ENCODE results near the gene IL18. TPM values are rescaled to one million over a fixed set of nuclear protein-coding genes. Genes with fewer than 3 reads are reported as not detected.

Gene IL18
- total RNA-seq, 2 experiments from 2014 or later = 0.27 TPM; not detected in 1

GRCh38 chr11:112156153-112156955 lies 7.5 kb downstream of the IL18 start:
- TF ChIP-seq CTCF (IDR thresholded peaks at IDR 0.05) = no peak
- CTCF ChIA-PET = no interaction called here
- no peaks in the 10 kb centered on the region for H3K36me3 Mint-ChIP-seq (ENCODE audit: low read depth)
- H3K9me3 ChIP-seq (ENCODE audit: control insufficient read depth in 1 of 2, insufficient read depth in 1 of 2, low read length in 2 of 2) = no peaks in the 10 kb centered on the region
- intact Hi-C loops (cut with DNase I, micrococcal nuclease) = no loop called here
- DNase-seq = no peak
- H3K27me3 ChIP-seq (ENCODE audit: control insufficient read depth in 1 of 2, insufficient read depth in 2 of 2, low read length in 2 of 2) = no peaks in the 10 kb centered on the region
- ATAC-seq (ENCODE audit: poor library complexity) = no peak
- no peaks in the 10 kb centered on the region for H3K4me1 ChIP-seq (ENCODE audit: insufficient read depth, low read length)
- no peaks in the 10 kb centered on the region for H3K36me3 ChIP-seq (ENCODE audit: insufficient read depth, low read length)
- H3K27me3 Mint-ChIP-seq = no peaks in the 10 kb centered on the region
- no peak overlapping the region for H3K27ac ChIP-seq (ENCODE audit: low read depth in 1 of 2, low read length in 2 of 2)
- no peak overlapping the region for H3K27ac Mint-ChIP-seq
- no peaks in the 10 kb centered on the region for H3K4me1 Mint-ChIP-seq (ENCODE audit: low read depth)
- H3K4me3 ChIP-seq (ENCODE audit: low read length) = no peak overlapping the region
- POLR2A ChIA-PET = interaction anchor here (0.6 kb wide), 1 partner anchor 16 kb away, joined by 3 read pairs; no protein-coding TSS in a partner anchor
- no peak overlapping the region for H3K4me3 Mint-ChIP-seq
- H3K9me3 Mint-ChIP-seq = no peaks in the 10 kb centered on the region

DNA sequence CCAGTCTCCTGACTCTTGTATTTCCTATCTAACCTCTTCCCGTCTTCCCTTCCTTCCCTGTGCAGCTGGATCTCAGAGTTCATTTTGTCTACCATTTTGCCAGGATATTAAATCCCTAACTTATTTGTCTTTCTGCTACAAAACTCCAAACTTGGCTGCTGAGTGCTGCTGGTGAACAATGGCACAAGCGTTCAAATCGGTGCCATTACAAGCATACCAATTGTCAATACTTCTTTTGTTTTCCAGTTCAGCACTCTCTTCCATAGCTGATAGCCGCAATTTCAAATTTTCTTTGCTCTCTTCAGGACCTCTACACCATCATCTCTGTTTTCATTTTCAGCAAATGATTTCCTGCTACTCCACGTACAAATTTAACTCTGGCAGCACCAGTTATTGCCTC lies 13.4 kb downstream of the IL18 start:
- no peak overlapping the region for H3K27ac ChIP-seq (ENCODE audit: low read depth in 1 of 2, low read length in 2 of 2)
- intact Hi-C loops (cut with DNase I, micrococcal nuclease) = no loop called here
- no peaks in the 10 kb centered on the region for H3K4me1 Mint-ChIP-seq (ENCODE audit: low read depth)
- H3K4me3 Mint-ChIP-seq = no peak overlapping the region
- H3K36me3 ChIP-seq (ENCODE audit: insufficient read depth, low read length) = no peaks in the 10 kb centered on the region
- POLR2A ChIA-PET = no interaction called here
- TF ChIP-seq CTCF (IDR thresholded peaks at IDR 0.05) = no peak
- H3K4me3 ChIP-seq (ENCODE audit: low read length) = no peak overlapping the region
- H3K27me3 ChIP-seq (ENCODE audit: control insufficient read depth in 1 of 2, insufficient read depth in 2 of 2, low read length in 2 of 2) = no peaks in the 10 kb centered on the region
- DNase-seq (no peak), ATAC-seq (ENCODE audit: poor library complexity) (no peak)
- CTCF ChIA-PET = no interaction called here
- H3K9me3 ChIP-seq (ENCODE audit: control insufficient read depth in 1 of 2, insufficient read depth in 1 of 2, low read length in 2 of 2) = no peaks in the 10 kb centered on the region
- H3K9me3 Mint-ChIP-seq = no peaks in the 10 kb centered on the region
- H3K27ac Mint-ChIP-seq = no peak overlapping the region
- H3K27me3 Mint-ChIP-seq = no peaks in the 10 kb centered on the region
- no peaks in the 10 kb centered on the region for H3K36me3 Mint-ChIP-seq (ENCODE audit: low read depth)
- no peaks in the 10 kb centered on the region for H3K4me1 ChIP-seq (ENCODE audit: insufficient read depth, low read length)

DNA sequence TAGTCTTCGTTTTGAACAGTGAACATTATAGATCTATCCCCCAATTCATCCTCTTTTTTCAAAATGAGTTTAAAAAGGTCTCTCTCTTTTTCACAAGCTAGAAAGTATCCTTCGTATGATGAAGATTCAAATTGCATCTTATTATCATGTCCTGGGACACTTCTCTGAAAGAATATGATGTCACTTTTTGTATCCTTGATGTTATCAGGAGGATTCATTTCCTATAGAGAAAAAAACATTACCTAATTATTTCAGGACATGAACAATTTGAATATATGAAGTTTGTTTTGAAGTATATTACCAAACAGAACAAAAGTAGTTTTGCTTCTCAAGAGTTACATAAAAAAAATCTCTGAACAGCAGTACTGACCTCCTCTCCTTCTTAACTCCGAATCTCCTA lies 20.3 kb downstream of the IL18 start:
- peaks cover 3% of the 10 kb centered on the region for H3K9me3 Mint-ChIP-seq
- POLR2A ChIA-PET = interaction anchor here (0.6 kb wide), 1 partner anchor 1092 kb away, joined by 3 read pairs; no protein-coding TSS in a partner anchor
- DNase-seq (no peak), ATAC-seq (ENCODE audit: poor library complexity) (no peak)
- CTCF ChIA-PET = no interaction called here
- peaks cover 13% of the 10 kb centered on the region for H3K36me3 Mint-ChIP-seq (ENCODE audit: low read depth)
- Histone ChIP-seq H3K9me3 (ENCODE audit: control insufficient read depth in 1 of 2, insufficient read depth in 1 of 2, low read length in 2 of 2) (peaks cover 4 to 5% of the 10 kb centered on the region in 2 experiments), H3K27me3 (ENCODE audit: control insufficient read depth in 1 of 2, insufficient read depth in 2 of 2, low read length in 2 of 2) (no peaks in the 10 kb centered on the region), H3K4me3 (ENCODE audit: low read length) (no peak overlapping the region), H3K36me3 (ENCODE audit: insufficient read depth, low read length) (no peaks in the 10 kb centered on the region), H3K4me1 (ENCODE audit: insufficient read depth, low read length) (no peaks in the 10 kb centered on the region), H3K27ac (ENCODE audit: low read depth in 1 of 2, low read length in 2 of 2) (no peak overlapping the region)
- no peaks in the 10 kb centered on the region for H3K27me3 Mint-ChIP-seq
- intact Hi-C loops (cut with DNase I, micrococcal nuclease) = no loop called here
- TF ChIP-seq CTCF (IDR thresholded peaks at IDR 0.05) = no peak
- H3K4me1 Mint-ChIP-seq (ENCODE audit: low read depth) = no peaks in the 10 kb centered on the region
- no peak overlapping the region for H3K4me3 Mint-ChIP-seq
- H3K27ac Mint-ChIP-seq = no peak overlapping the region

All from CD4-positive, alpha-beta T cell (primary cell).